HG03135 (cell line): ENCODE results near the gene MAP4K3.

Experiments
- ATAC-seq: cut with Tn5 transposase; IDR thresholded peaks from one replicate; pipeline ENCODE4 v1.9.1; 2021; ENCODE audit warnings: mild to moderate bottlenecking, moderate library complexity; ENCODE audit not compliant: unreplicated experiment

Gene MAP4K3

DNA sequence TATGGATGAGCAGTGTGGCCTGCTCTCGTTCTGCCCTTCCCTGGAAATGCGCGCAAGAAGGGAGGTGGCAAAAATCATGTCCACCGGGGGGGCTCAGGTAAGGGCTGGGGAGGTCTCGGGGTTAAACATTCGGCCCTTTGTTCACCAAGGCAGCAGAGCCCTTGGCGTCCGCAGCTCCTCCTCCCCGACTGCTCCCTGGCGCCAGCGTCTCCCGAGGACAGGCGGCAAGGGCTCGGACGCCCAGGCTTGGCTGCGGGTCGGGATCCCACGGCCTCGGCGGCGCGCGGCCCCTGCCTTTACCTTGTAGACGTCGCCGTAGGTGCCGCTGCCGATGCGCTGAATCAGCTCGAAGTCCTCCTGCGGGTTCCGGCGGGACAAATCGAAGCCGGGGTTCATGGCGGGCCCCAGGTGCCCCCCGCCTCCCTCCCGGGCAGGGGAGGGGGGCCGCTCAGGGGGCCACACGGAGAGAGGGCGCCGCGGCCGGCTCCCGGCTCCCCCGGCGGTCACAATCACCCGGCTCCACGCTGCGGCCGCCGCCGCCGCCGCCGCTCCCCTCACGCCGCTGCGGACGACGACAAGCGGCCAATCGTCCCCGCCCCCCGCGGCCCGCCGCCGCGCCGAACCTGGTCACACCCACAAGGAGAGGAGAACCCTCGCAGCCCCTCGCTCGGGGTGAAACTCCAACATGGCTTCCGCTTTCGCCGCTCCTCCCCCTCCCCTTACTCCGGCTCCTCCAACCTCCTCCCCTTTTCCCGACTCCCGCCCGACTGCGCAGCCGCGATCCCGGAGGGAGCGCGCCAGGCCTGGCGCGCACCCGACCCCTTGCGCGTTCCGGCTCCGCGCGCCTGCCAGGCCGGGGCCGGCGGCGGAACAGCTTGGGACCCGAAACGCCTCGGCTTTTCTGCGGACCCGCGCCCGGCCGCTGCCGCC lies at the start of gene MAP4K3:
Gene MAP4K3, minus strand, starts transcription at position 694 of the 930 bp plus-strand sequence. Its CDS starts 298 bp downstream, at position 396.
- peak; percentile 74 for ATAC-seq

DNA sequence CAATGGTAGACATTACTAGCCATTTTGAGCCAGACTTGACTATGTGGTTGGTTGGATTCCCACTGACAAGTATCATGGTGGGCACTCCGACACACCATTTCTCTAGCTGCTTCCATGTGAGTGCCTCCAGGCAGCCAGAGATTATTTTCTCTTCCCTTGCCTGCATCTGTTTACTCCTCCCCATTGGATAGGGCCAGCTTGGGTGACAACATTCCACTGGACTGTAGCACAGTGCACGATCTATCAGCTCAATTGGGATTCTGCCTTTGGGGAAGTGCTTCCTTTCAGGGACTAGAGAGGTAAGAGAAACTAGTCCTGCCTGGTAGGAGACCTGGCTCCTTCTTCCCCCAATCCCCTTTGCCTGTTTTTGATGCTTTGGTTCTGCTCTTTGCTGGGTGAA lies 49.0 kb upstream of the MAP4K3 start:
- no peak for ATAC-seq

DNA sequence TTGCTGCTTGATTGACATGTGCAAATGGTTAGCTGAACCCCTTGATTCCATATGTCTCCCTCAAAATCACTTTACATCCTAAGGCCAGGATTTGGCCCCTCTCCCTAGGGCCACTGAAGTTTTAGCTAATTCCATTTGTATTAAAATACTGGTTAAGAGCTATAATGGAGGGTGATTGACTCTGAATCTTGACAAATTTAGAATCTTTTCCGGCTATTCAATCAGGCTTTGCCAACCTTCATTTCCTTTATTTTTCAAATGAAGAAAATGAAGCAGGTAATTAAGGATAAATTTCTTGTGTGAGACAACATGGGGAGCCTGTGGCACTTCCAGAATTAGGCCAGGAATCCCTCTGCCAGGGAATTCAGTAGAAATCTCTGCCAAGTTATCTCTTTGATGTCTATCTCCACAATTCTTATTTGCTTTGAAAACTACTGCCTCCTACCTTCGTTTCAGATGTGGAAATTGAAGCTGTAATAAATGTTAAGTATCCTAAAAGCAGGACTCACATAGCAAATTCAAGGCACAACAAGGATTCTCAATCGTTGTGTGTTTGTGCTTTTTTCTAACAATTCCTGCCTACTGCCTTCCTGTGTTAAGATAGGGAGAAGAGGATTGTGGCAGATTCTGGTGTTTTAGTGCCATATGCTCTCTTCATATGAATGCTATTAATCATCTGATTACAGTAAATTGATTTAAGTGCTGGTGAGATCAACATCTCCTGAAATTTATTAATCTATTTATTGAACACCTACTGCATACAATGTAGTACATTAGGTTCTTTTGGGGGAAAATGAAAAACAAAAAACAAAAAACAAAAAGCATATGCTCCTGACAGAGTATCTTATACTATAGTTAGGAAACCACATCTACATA lies 47.8 kb upstream of the MAP4K3 start:
- ATAC-seq: no peak

DNA sequence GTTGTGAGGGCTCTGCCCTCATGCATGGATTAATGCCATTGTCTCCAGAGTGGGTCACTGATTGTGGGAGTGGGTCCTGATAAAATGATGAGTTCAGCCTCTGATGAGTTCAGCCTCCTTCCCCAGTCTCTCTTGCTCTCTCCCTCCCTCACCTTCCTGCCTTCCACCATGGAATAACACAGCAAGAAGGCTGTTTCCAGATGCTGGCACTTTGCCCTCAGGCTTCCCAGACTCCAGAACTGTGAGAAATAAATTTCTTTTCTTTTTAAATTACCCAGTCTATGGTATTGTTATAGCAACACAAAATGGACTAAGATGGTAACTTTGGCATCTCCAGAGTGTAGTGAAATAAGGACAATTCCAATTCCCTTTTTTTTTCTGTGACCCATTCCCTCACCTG lies 47.1 kb upstream of the MAP4K3 start:
- no peak for ATAC-seq

DNA sequence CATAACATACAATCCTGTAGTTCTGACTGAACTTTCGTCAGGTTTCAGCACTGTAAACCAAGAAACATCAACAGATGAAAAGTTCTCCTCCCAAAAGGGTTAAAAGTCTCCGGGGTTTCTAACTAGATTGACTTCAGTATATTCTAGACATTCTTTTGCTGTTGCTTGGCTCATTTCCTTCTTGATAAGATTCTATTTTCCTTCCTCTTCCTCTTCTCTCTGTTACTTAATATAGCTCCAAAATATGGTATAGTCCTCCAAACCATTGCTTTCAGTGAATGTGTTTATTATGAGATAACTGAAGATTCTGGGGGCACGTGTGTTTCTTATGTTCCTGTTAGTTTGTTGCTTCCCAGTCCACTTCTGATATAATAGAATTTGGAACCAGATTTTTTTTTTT lies 46.4 kb upstream of the MAP4K3 start:
- no peak for ATAC-seq

DNA sequence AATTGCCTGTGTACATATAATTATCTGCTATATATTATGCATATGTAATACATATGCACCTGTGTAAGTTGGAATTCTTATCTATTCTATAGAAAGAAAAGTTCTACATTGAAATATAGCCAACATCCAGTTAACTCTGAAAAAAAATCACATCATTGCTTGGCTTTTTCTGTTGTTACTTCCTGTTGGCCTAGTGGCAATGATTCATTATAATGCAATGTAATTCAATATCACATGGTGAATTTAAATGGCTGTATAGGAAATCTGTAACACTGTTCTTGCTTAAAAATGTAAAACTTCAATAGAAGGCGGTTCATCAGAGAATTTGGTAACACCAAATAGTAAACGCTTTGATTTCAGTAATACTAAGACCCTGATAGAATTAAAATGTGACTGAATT lies 44.5 kb upstream of the MAP4K3 start:
- ATAC-seq: no peak

DNA sequence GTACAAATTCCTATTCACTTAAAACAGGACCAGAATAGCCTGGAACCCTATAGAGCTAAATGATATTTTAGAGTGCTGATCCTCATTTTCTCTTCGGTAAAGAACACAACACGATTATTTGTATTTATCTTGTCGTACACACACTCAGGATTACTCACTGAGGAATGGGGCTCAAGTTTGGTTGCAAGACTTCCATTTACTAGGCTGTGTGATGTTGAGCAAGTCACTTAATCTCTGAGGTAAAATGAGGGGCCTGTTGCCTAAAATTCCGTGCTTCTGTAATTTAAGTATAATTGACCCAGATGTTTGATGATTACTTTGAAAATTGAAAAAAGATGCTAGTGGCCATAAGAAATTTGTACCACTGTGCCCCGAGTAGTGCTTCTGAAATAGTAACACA lies 42.6 kb upstream of the MAP4K3 start:
- ATAC-seq: no peak

DNA sequence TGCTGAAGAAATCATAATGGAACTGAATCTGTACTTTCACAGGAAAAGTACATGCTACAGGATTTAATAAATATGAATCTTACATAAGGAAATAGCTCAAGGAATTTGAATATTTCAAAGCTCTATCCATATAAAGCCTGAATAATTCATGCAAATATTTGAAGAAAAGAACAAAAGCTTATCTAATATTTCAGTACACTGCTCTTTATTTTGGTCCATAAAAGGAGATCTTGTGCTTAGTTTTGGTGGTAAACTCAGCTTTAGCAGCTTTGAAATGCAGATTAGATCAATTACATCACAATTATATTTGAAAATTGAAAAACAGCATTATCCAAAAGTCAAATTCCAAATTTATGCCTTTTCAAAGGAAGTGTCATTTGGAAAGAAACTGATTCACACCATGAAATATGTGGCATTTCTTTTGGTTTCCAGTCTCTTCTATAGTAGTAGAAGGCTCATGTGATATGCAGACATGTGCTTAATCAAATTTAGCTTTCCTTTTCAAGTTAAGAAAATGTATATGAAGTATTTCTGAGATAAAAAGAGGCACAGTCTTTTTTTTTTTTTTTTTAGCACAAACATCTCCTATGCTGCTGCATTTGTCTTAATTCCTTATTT lies 42.1 kb upstream of the MAP4K3 start:
- ATAC-seq: no peak

DNA sequence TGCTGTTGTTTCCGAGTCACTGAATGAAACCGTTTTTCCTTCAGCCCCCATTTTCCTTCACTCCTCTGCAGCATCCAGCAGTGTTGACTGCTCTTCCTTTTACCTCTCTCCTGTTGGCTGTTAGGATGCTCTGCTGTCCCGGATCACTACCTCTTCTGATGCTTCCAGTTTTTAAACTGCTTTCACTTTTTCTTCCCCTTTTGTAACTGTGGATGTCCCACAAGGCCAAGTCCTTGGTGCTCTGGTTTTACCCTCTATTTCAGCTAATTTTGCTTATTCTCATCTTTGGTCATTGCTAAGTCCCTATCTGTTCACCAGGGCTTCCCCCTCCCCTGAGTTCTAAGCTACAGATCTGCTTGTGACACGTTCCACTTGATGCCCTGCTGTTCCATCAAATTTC lies 39.4 kb upstream of the MAP4K3 start:
- ATAC-seq: peak; percentile 88

DNA sequence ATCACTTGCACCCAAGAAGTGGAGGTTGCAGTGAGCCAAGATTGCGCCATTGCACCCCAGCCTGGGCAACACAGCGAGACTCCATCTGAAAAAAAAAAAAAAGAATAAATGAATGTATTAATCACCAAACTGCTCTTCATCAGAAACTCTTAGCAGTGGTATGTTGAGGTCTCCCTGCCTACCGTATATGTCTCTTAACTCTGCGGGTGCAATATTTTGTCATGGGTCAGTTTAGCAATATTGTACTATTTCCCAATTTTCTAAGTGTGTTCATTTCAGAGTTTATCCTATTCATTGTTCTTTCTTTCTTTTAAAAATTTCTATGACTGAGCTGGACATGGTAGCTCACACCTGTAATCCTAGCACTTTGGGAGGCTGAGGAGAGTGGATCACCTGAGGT lies 37.9 kb upstream of the MAP4K3 start:
- ATAC-seq: no peak

DNA sequence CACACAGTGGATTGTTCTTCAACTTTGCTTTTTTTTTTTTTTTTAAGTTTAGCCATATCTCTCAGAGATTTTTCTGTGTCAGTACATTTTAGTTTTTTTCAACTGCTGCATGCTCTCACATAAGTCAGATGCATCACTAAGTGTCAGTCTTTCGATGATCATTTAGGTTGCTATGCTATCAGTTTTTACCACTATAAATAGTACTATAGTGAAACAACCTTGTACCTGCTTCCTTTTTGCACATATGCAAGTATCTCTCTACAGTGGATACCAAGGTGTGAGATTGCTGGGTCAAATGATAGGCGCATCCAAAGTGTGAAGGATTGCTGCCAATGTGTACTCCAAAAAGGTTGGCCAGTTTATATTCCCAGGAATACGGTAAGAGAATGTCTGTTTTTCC lies 33.5 kb upstream of the MAP4K3 start:
- ATAC-seq: peak; percentile 52

DNA sequence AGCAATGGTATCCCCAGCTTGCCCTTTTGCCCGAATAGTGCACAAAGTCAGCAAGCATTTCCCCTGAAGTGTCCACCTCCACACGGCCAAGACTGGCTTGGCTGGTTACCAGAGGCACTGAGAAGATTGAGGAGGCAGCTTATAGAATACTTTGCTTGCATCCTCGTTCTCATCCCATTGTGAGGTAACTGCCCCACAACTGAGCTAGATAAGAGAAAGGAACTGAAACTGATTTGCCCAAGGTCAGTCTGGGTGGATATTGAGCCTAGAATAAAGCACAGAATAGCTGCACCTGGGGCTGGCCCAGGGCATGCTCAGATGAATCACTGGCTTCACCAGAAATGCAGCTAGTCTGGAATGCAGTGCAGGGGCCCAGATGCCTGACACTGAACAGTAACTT lies 32.7 kb upstream of the MAP4K3 start:
- peak; percentile 82 for ATAC-seq

DNA sequence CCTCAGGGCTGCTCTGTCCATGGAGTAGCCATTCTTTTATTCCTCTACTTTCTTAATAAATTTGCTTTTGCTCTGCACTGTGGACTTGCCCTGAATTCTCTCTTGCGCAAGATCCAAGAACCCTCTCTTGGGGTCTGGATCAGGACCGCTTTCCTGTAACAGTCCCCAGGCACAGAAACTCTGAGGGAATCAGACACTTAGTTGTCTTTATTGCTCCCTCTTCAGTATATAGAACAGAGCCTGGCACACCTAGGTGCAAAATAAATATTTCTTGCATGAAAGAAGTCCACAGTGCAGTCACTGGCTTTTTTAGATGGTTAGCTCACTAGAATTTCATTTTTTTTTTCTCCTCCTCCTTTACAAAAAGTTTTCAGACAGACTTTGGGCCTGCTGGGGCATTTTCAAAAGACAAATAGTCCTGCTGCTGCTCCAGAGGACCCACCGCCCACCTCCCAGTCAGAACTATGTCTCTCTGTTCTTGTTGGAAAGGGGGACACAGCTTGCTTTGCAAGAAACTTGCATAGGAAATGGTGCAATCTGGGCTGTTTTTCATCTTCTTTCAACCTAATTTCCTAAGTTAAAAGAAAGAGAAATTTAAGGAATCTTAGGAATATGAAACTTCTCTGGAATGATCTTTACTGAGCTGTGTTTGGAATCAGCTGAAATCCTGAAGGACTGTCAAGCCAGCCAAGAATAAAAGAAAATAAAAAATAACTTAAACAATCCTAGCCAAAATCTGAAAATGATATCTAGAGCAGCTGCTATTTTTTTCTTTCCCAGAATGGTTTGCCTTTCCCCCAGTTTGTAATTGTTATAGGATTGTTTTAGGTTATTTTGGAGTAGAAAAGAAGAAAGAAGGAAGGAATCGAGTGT lies 31.7 kb upstream of the MAP4K3 start:
- no peak for ATAC-seq

DNA sequence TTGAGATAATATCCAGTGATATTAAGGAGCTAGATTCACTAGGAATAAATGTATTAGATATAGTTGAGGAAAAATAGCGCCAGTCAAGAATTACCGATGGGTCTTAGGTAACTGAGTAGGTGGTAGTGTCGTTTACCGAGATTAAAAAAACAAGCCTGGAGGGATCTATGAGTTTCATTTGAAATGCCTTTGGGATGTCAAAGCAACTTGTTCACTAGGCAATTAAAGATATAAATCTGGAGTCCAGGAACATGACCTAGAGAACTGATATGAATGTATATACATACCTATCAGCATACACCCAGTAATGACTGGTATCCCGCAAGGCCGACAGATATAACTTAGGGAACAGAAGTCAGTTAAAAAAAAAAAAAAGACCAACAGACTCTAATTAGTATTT lies 29.2 kb upstream of the MAP4K3 start:
- ATAC-seq: no peak

DNA sequence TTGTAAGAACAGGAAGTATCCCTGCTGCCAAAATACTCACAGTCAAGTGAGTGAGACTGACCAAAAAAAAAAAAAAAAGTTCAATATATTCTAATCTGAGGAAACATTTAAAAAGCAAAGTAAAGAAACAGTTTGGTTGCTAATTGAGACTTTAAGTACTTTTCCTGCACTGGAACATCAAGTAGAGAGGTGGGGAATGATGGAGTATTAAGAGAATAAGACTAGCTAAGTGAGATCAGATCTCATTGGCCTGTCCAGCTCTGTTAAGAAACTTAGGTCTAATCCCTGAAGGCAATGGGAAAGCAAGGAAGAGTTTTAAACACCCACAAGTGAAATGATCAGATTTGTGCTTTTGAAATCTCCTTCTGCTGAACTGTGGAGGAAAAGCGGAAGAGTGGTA lies 27.8 kb upstream of the MAP4K3 start:
- ATAC-seq: no peak

DNA sequence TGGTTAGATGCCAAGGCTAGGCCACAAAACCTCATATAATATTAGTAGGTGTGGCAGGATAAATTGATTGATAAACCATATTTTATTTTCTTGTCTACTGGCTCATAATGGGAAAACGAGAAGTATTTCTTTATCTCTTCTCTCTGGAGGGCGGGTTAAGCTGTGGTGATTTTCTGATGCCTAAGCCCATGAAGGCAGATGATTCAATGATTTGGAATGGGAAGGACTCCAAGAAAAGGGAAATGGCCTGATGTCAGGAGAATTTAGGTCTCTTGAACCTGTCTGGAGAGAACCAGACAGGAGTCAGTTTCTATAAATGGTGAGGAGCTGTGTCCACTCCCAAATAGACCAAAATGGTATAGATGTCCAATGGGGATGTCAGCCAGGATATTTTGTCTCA lies 18.7 kb upstream of the MAP4K3 start:
- no peak for ATAC-seq

DNA sequence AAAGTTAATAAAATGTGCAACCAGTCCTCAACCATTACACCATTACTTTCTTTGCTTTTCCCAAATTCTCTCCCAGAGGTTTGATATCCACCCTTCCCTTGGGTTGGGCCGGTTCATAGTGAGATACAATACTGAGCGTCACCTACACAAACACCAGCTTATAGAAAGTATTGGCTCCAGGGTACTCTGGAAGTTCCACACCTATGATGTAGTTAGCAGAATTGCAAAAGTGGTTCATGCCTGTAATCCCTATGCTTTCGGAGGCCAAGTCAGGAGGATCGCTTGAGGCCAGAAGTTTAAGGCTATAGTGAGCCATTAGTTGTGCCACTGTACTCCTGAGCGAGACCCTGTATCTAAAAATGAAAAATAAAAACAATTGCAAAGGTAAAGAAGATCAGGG lies 15.3 kb upstream of the MAP4K3 start:
- ATAC-seq: no peak

DNA sequence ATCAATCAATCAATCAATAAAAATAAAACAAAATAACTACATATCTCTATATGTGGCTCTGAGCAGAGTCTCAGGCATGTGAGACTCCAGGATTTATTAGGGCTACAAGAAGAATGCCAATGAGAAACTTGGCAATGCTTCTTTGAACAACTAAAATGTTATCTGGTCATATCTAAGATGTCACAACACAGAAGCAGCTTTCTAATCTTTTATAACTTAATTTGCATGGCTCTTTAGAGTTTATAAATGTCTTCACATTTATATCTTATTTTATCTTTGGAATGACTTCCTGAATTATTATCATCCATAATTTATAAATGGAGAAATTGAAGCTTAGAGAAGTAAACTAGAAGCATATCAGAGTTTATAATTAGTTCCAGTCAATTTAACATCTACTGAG lies 14.9 kb upstream of the MAP4K3 start:
- ATAC-seq: no peak

DNA sequence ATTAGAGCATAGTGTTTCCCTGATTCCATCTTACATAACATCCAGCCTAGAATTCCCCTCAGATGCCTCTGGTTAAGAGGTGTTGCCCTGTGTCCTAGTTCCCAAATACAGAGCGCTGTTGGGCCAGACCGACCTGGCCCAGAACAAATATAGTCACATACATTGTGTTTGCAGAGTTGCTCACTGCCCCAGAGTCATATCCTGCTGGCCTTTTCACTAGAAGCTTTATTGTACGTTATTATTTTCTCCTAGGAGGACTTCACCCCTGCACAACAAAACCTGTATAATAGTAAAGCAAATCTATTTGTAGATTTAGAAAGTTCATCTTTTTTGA lies 11.1 kb upstream of the MAP4K3 start:
- no peak for ATAC-seq

DNA sequence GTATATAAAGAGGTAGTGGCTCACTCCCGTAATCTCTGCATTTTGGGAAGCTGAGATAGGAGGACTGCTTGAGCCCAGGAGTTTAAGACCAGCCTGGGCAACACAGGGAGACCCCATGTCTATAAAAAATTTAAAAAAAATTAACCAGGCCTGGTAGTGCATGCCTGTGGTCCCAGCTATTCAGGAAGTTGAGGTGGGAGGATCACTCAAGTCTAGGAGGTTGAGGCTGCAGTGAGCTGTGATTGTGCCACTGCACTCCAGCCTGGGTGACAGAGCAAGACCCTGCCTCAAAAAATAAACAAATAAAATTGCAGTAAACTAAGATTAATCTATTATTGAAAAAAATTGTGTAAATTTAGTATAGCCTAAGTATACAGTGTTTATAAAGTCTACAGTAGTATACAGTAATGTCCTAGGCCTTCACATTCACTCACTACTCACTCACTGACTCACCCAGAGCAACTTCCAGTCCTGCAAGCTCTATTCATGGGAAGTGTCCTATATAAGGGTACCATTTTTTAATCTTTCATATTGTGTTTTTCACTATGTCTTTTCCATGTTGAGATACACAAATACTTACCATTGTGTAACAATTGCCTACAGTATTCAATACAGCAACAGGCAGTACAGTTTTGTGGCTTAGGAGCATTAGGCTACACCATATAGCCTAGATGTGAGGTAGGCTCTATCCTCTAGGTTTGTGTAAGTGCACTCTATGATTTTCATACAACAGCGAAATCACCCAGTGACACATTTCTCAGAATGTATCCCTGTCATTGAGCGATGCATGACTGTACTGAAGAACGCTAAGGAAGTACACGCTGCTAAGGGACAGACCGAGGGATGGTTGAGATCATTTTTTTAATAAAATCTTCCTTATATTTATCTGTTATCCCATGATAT lies 10.4 kb upstream of the MAP4K3 start:
- ATAC-seq: no peak
